A549 (cell line): Measurements from ENCODE around the gene RMRP.

Experiments
- BHLHE40 ChIP-seq: IDR thresholded peaks from 2 replicates; pipeline ENCODE4 v1.6.1; 2012; ENCODE audit warnings: low read depth, low read length, inconsistent platforms
- EP300 ChIP-seq, 2 experiments: fragments of >200 bp; sonication (Bioruptor Twin); formaldehyde crosslinking; IDR thresholded peaks; 2 replicates in 1 of 2; 3 replicates in 1 of 2; pipeline ENCODE4 v1.6.1; 2016 to 2017
- POLR2A ChIP-seq: IDR thresholded peaks from 2 replicates; pipeline ENCODE4 v1.6.1; 2012; ENCODE audit warnings: mild to moderate bottlenecking, low read length
- RAD21 ChIP-seq, 2 experiments: fragments of >200 bp in 1 of 2; sonication (Bioruptor Twin) in 1 of 2; formaldehyde crosslinking in 1 of 2; IDR thresholded peaks in 1 of 2; conservative IDR thresholded peaks in 1 of 2; 2 replicates in 1 of 2; 3 replicates in 1 of 2; pipeline ENCODE4 v1.6.1; 2012 to 2018; ENCODE audit warnings: inconsistent platforms in 1 of 2
- RCOR1 ChIP-seq: fragments of 150-350 bp; IDR thresholded peaks from 2 replicates; pipeline ENCODE4 v1.6.1; 2014; ENCODE audit warnings: antibody characterized with exemption, low read length, low read depth
- RNF2 ChIP-seq: fragments of 200-600 bp; sonication (generic); IDR thresholded peaks from 2 replicates; pipeline ENCODE4 v1.6.1; 2016; ENCODE audit warnings: low read depth, mild to moderate bottlenecking, antibody characterized with exemption, moderate library complexity, borderline replicate concordance
- SREBF2 ChIP-seq: fragments of 450-650 bp; IDR thresholded peaks from 2 replicates; pipeline ENCODE4 v1.6.1; 2014; ENCODE audit warnings: mild to moderate bottlenecking, moderate library complexity
- ZSCAN20 ChIP-seq: fragments of 250-450 bp; sonication (Bioruptor Pico); IDR thresholded peaks from 2 replicates; pipeline ENCODE4 v1.8.0; 2022; ENCODE audit warnings: mild to moderate bottlenecking, moderate library complexity
- TF ChIP-seq, protein P1 (sequence below): fragments of 200-600 bp; sonication (generic); IDR thresholded peaks from 2 replicates; pipeline ENCODE4 v1.6.1; 2016; ENCODE audit warnings: antibody characterized with exemption, mild to moderate bottlenecking, moderate library complexity
- TF ChIP-seq, protein P2 (sequence below): fragments of >200 bp; sonication (Bioruptor Twin); formaldehyde crosslinking; IDR thresholded peaks from 3 replicates; pipeline ENCODE4 v1.5.1; 2016
- TF ChIP-seq, protein P3 (sequence below): IDR thresholded peaks from 2 replicates; pipeline ENCODE4 v1.6.1; 2012
- TF ChIP-seq, protein P4 (sequence below): fragments of 450-650 bp; IDR thresholded peaks from 2 replicates; pipeline ENCODE4 v1.6.1; 2014; ENCODE audit warnings: antibody characterized with exemption

DNA sequence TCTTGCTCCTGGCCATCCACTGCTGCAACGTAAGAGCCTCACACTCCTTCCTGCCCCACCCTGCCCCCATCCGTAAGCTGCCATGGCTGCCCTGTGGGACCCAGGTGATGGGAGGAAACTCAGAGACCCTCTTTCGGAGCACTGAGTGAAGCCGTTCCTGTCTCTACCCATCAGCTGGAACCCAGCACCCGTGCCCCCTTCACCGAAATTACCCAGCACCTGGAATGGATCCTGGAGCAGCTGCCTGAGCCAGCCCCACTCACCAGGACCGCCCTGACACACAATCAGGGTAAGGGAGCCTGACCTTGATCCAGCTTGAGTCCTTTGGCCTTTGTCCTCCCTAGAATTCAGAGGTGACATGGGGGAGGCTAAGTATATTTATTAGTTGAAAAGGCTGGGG is 49.6 kb downstream of the RMRP start:
- TF ChIP-seq ZSCAN20 (CRISPR knock-in tag) (no peak), RAD21 (conservative IDR thresholded peaks at IDR 0.05 in 1 of 2, IDR thresholded peaks at IDR 0.05 in 1 of 2) (no peak), POLR2A (no peak), RNF2 (no peak), SREBF2 (no peak), BHLHE40 (no peak), RCOR1 (no peak), EP300 (IDR thresholded peaks at IDR 0.05) (no peak)
- TF ChIP-seq, protein P1, sequence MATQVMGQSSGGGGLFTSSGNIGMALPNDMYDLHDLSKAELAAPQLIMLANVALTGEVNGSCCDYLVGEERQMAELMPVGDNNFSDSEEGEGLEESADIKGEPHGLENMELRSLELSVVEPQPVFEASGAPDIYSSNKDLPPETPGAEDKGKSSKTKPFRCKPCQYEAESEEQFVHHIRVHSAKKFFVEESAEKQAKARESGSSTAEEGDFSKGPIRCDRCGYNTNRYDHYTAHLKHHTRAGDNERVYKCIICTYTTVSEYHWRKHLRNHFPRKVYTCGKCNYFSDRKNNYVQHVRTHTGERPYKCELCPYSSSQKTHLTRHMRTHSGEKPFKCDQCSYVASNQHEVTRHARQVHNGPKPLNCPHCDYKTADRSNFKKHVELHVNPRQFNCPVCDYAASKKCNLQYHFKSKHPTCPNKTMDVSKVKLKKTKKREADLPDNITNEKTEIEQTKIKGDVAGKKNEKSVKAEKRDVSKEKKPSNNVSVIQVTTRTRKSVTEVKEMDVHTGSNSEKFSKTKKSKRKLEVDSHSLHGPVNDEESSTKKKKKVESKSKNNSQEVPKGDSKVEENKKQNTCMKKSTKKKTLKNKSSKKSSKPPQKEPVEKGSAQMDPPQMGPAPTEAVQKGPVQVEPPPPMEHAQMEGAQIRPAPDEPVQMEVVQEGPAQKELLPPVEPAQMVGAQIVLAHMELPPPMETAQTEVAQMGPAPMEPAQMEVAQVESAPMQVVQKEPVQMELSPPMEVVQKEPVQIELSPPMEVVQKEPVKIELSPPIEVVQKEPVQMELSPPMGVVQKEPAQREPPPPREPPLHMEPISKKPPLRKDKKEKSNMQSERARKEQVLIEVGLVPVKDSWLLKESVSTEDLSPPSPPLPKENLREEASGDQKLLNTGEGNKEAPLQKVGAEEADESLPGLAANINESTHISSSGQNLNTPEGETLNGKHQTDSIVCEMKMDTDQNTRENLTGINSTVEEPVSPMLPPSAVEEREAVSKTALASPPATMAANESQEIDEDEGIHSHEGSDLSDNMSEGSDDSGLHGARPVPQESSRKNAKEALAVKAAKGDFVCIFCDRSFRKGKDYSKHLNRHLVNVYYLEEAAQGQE, result no peak
- TF ChIP-seq, protein P2, sequence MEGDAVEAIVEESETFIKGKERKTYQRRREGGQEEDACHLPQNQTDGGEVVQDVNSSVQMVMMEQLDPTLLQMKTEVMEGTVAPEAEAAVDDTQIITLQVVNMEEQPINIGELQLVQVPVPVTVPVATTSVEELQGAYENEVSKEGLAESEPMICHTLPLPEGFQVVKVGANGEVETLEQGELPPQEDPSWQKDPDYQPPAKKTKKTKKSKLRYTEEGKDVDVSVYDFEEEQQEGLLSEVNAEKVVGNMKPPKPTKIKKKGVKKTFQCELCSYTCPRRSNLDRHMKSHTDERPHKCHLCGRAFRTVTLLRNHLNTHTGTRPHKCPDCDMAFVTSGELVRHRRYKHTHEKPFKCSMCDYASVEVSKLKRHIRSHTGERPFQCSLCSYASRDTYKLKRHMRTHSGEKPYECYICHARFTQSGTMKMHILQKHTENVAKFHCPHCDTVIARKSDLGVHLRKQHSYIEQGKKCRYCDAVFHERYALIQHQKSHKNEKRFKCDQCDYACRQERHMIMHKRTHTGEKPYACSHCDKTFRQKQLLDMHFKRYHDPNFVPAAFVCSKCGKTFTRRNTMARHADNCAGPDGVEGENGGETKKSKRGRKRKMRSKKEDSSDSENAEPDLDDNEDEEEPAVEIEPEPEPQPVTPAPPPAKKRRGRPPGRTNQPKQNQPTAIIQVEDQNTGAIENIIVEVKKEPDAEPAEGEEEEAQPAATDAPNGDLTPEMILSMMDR, result no peak
- TF ChIP-seq, protein P3, sequence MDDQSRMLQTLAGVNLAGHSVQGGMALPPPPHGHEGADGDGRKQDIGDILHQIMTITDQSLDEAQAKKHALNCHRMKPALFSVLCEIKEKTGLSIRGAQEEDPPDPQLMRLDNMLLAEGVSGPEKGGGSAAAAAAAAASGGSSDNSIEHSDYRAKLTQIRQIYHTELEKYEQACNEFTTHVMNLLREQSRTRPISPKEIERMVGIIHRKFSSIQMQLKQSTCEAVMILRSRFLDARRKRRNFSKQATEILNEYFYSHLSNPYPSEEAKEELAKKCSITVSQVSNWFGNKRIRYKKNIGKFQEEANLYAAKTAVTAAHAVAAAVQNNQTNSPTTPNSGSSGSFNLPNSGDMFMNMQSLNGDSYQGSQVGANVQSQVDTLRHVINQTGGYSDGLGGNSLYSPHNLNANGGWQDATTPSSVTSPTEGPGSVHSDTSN, result no peak
- TF ChIP-seq, protein P4, sequence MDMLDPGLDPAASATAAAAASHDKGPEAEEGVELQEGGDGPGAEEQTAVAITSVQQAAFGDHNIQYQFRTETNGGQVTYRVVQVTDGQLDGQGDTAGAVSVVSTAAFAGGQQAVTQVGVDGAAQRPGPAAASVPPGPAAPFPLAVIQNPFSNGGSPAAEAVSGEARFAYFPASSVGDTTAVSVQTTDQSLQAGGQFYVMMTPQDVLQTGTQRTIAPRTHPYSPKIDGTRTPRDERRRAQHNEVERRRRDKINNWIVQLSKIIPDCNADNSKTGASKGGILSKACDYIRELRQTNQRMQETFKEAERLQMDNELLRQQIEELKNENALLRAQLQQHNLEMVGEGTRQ, result no peak
